Gastrocnemius medialis (tissue), 4 donors: ENCODE results near the gene FBLN7. TPM values are rescaled to one million over a fixed set of nuclear protein-coding genes. Genes with fewer than 3 reads are reported as not detected.
A peak's percentile ranks its signal among the peaks of the same experiment; 100 is the strongest.

ENCODE experiments used
- ATAC-seq, 2 donors: fragments of 150-250 bp; one replicate each; pipeline ENCODE4 v1.9.1; 2016
- DNase-seq, 2 donors: peaks; one replicate each; pipeline ENCODE4 v3.0.0-alpha.2; 2019
- H3K27ac ChIP-seq, 4 donors: fragments of 200-600 bp; sonication (generic); 1 replicate in 1 of 4; 2 replicates in 3 of 4; pipeline ENCODE4 v1.5.1; 2016 to 2018; ENCODE audit warnings: mild to moderate bottlenecking in 2 of 4, moderate library complexity in 1 of 4
- H3K27me3 ChIP-seq, 3 donors: fragments of 200-600 bp; sonication (generic) in 2 of 3; 1 replicate in 1 of 3; 2 replicates in 2 of 3; pipeline versions ENCODE4 v1.5.1 to v1.6.0; 2016 to 2019; ENCODE audit warnings: mild to moderate bottlenecking in 1 of 3, moderate library complexity in 1 of 3
- H3K36me3 ChIP-seq, 2 donors: fragments of 200-600 bp; sonication (generic) in 1 of 2; one replicate each; pipeline ENCODE4 v1.5.1; 2017 to 2018
- H3K4me1 ChIP-seq, 2 donors: fragments of 200-600 bp; sonication (generic) in 1 of 2; one replicate each; pipeline ENCODE4 v1.5.1; 2016 to 2017; ENCODE audit warnings: mild to moderate bottlenecking in 2 of 2
- H3K4me3 ChIP-seq, 4 donors: fragments of 200-600 bp; sonication (generic) in 3 of 4; 1 replicate in 1 of 4; 2 replicates in 3 of 4; pipeline ENCODE4 v1.5.1; 2016 to 2019; ENCODE audit warnings: mild to moderate bottlenecking in 2 of 4
- H3K9me3 ChIP-seq, 3 donors: fragments of 200-600 bp; sonication (generic) in 2 of 3; 1 replicate in 1 of 3; 2 replicates in 2 of 3; pipeline ENCODE4 v1.5.1; 2016 to 2019
- POLR2A ChIP-seq, 2 donors: fragments of 450-650 bp; IDR thresholded peaks; one replicate each; pipeline ENCODE4 v1.6.1; 2017; ENCODE audit warnings: antibody characterized with exemption in 2 of 2, mild to moderate bottlenecking in 2 of 2, moderate library complexity in 2 of 2
- in situ Hi-C, 4 donors: fragments of 200-750 bp; cut with MboI; loops; one replicate each; pipeline versions ENCODE4 v1.15.0 to v1.8.0; 2017; ENCODE audit warnings: low sequenced_read_pairs in 4 of 4
- intact Hi-C: fragments of 100-400 bp; cut with DNase I; formaldehyde crosslinking; loops from one replicate; pipeline ENCODE4 v1.15.1; 2023; ENCODE audit warnings: low total_unique reads
- total RNA-seq, 4 donors: library from RNA; depleted of rRNA; stranded (reverse); fragments of >200 nt; gene quantifications; one replicate each; pipeline versions ENCODE4 v1.1.0 to v1.2.3, GENCODE V29; 2016
- TF ChIP-seq, protein P1 (sequence below), 5 experiments: fragments of 450-650 bp in 3 of 5; fragments of 200-600 bp in 2 of 5; sonication (generic) in 2 of 5; IDR thresholded peaks in 4 of 5; conservative IDR thresholded peaks in 1 of 5; 1 replicate in 4 of 5; 2 replicates in 1 of 5; pipeline ENCODE4 v1.5.1; 2016 to 2019; ENCODE audit warnings: antibody characterized with exemption in 5 of 5, mild to moderate bottlenecking in 3 of 5, moderate library complexity in 3 of 5

FBLN7 gene
- total RNA-seq, 4 donors from 2014 or later: 0.41 to 3.3 (median 0.54) TPM

DNA sequence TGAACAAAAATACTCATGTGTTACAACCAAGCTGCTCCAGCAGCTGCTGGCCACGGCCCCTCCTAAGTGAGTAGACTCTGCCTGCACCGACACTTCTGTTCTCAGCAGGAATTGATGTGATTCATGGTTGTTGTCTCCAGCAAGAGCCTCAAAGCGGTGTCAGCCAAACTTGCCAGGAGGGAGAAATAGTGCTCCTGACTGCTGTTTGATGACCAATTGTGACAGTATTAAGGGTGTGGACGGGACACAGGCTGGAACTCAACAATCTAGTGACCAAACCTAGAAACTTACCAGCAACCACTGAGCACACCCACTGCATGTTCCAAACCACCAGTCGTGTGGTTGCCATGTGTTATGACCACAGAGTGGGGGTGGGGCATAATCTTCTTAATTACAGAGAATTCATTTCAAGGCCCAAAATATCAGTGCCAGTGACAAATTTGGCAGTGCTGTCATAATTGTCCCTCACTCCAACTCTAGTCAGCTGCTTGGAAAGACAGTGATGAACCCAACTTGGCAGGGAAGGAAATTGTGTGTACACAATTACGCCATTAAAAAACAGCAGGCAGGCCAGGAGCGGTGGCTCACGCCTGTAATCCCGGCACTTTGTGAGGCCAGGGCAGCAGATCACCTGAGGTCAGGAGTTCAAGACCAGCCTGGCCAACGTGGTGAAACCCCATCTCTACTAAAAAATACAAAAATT lies 30.4 kb downstream of the FBLN7 start:
- TF ChIP-seq POLR2A (IDR thresholded peaks at IDR 0.05): no peak
- TF ChIP-seq, protein P1, sequence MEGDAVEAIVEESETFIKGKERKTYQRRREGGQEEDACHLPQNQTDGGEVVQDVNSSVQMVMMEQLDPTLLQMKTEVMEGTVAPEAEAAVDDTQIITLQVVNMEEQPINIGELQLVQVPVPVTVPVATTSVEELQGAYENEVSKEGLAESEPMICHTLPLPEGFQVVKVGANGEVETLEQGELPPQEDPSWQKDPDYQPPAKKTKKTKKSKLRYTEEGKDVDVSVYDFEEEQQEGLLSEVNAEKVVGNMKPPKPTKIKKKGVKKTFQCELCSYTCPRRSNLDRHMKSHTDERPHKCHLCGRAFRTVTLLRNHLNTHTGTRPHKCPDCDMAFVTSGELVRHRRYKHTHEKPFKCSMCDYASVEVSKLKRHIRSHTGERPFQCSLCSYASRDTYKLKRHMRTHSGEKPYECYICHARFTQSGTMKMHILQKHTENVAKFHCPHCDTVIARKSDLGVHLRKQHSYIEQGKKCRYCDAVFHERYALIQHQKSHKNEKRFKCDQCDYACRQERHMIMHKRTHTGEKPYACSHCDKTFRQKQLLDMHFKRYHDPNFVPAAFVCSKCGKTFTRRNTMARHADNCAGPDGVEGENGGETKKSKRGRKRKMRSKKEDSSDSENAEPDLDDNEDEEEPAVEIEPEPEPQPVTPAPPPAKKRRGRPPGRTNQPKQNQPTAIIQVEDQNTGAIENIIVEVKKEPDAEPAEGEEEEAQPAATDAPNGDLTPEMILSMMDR (IDR thresholded peaks at IDR 0.05 in 4 of 5, conservative IDR thresholded peaks at IDR 0.05 in 1 of 5): no peak
- ATAC-seq: peak; percentile 47 to 76
- DNase-seq: peak in 1 of 2 donors; percentile 58
- in situ Hi-C loops: no loop called here
- Histone ChIP-seq H3K27me3 (no peaks in the 10 kb centered on the region), H3K9me3 (no peaks in the 10 kb centered on the region), H3K36me3 (no peaks in the 10 kb centered on the region), H3K4me1 (no peaks in the 10 kb centered on the region), H3K27ac (peak overlapping the region in 1 of 4 donors; percentile 6), H3K4me3 (no peak overlapping the region)
- intact Hi-C loops: no loop called here

DNA sequence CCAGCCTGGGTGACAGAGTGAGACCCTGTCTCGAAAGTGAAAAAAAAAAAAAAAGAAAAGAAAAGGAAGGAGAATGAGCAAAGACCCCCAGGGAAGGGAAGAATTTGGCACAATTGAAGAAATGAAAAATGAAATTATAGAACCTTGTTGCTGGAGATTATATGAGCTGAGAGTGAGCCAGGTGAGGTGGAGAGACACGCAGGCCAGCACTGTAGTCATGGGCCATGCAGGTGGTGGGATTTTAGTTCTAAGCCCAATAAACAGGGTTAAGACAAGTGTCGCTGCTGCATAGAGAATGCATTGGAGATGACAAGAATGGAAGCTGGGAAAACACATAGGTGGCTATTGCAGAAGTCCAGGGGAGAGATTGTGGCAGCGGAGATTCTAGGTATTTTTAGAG lies 32.3 kb downstream of the FBLN7 start:
- no peak for DNase-seq
- TF ChIP-seq, protein P1 (IDR thresholded peaks at IDR 0.05 in 4 of 5, conservative IDR thresholded peaks at IDR 0.05 in 1 of 5): no peak
- no peak for TF ChIP-seq POLR2A (IDR thresholded peaks at IDR 0.05)
- no peak for ATAC-seq
- H3K27me3 ChIP-seq: no peaks in the 10 kb centered on the region
- H3K9me3 ChIP-seq: no peaks in the 10 kb centered on the region
- no peak overlapping the region for H3K4me3 ChIP-seq
- H3K4me1 ChIP-seq: no peaks in the 10 kb centered on the region
- H3K36me3 ChIP-seq: no peaks in the 10 kb centered on the region
- no peak overlapping the region for H3K27ac ChIP-seq
- intact Hi-C loops: no loop called here
- in situ Hi-C loops: no loop called here

DNA sequence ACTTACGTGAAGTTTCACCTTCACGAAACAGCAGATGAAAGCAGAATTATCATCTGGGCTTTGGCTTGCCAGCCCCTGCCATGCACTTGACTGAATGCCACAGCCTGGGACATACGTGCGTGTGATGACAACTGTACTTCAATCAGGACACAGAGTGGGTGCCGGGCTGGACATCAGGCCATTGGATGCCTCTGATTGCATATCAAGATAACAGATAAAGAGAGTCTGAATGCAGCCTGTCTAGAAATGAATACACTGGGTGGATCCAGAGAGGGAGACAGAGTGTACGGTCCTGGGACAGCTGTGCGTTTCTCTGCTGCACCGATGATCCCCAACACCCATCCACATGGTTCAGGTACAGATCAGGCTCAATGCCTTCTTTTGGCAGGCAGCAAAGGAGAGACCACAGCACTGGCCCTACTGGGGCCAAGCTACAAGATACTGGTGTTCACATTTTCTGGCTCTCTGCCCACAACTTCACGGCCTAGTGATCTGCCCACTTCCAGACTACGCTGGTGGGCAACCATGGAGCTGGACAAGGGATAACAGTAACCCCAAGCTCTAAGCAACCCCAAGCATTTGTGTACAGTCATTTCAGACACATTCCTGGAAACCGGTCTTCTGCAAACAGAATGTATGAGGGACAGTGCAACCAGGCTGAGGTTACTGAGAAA lies 35.6 kb downstream of the FBLN7 start:
- intact Hi-C loops: no loop called here

DNA sequence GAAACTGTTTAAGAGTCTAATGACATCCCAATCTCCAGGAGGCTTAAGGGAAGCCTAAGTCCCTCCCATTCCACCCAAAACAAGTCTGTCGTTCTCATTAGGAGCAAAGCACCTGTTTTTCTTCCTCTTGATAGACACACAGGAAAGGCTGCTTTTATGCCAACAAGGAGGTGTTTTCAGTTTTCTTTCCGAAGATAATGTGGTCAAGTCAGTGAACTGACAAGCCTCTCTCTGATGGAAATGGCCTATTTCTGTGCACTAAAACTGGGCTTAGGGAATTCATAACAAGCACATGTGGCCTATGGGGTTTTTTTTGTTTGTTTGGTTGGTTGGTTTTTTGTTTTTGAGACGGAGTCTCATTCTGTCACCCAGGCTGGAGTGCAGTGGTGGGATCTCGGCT lies 36.2 kb downstream of the FBLN7 start:
- ATAC-seq: no peak
- no peak for TF ChIP-seq POLR2A (IDR thresholded peaks at IDR 0.05)
- TF ChIP-seq, protein P1 (IDR thresholded peaks at IDR 0.05 in 4 of 5, conservative IDR thresholded peaks at IDR 0.05 in 1 of 5): no peak
- Histone ChIP-seq H3K36me3 (no peaks in the 10 kb centered on the region), H3K27me3 (no peaks in the 10 kb centered on the region), H3K27ac (no peak overlapping the region), H3K4me3 (no peak overlapping the region), H3K4me1 (no peaks in the 10 kb centered on the region), H3K9me3 (no peaks in the 10 kb centered on the region)
- intact Hi-C loops (no loop called here), in situ Hi-C loops (no loop called here)
- no peak for DNase-seq

More for the DNA sequence above, 35.6 kb downstream of the FBLN7 start:
- DNase-seq: no peak
- ATAC-seq: no peak
- in situ Hi-C loops: no loop called here
- Histone ChIP-seq H3K27me3 (no peaks in the 10 kb centered on the region), H3K27ac (no peak overlapping the region), H3K36me3 (no peaks in the 10 kb centered on the region), H3K4me3 (no peak overlapping the region), H3K9me3 (no peaks in the 10 kb centered on the region), H3K4me1 (no peaks in the 10 kb centered on the region)
- TF ChIP-seq POLR2A (IDR thresholded peaks at IDR 0.05): no peak
- TF ChIP-seq, protein P1 (IDR thresholded peaks at IDR 0.05 in 4 of 5, conservative IDR thresholded peaks at IDR 0.05 in 1 of 5): no peak
